Retinal pigment epithelial cell (primary cell): ENCODE data around the gene BEND6.

Experiments
- DNase-seq: peaks from one replicate; pipeline ENCODE4 v3.0.0-alpha.2; 2010; ENCODE audit warnings: low read depth
- H3K4me3 ChIP-seq: 2 replicates; pipeline ENCODE4 v1.5.1; 2011; ENCODE audit warnings: mild to moderate bottlenecking, low read length, control low read depth, moderate library complexity
- CTCF ChIP-seq: conservative IDR thresholded peaks from 2 replicates; pipeline ENCODE4 v1.5.1; 2011; ENCODE audit warnings: low read depth, low read length, control low read depth, inconsistent platforms

Gene BEND6

DNA sequence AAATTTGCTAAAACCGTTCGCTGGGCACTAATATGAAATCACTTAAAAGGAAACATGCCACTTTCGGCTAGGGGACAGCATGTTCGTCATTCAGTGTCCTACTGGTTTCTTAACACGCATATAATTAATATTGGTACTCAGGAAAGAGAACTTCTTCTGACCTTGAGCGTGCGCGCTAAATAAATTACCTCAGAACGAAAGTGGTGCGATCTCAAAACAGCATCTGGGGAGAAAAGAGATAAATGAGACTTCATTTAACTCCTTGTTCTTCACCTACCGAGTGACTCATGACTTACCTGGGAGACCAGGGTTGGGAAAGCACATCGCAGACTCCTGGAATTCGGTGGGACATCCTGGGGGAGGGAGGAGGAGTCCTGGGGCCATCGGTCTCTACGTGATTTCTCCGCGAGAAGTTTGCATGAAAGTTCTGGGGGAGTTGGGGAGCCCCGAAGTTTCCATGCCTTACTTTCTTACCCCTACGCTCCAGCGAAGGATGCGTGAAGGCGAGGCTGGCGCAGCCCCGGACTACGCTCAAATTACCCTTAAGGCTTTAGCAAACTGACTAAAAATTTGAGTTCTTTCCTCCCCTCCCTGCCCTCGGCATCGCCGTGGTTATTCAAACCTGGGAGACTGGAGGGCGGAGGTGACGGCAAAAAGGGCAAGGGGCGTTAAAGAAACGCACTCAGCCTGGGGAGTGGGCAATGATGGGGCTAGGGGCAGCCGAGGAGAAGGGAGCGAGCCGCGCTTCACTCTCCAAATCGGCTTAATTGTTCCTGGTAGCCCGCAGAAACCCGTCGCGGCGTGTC, 1.1 kb upstream of the BEND6 start:
- no peak for DNase-seq
- peak overlapping the region; percentile 66 for H3K4me3 ChIP-seq
- no peak for TF ChIP-seq CTCF

DNA sequence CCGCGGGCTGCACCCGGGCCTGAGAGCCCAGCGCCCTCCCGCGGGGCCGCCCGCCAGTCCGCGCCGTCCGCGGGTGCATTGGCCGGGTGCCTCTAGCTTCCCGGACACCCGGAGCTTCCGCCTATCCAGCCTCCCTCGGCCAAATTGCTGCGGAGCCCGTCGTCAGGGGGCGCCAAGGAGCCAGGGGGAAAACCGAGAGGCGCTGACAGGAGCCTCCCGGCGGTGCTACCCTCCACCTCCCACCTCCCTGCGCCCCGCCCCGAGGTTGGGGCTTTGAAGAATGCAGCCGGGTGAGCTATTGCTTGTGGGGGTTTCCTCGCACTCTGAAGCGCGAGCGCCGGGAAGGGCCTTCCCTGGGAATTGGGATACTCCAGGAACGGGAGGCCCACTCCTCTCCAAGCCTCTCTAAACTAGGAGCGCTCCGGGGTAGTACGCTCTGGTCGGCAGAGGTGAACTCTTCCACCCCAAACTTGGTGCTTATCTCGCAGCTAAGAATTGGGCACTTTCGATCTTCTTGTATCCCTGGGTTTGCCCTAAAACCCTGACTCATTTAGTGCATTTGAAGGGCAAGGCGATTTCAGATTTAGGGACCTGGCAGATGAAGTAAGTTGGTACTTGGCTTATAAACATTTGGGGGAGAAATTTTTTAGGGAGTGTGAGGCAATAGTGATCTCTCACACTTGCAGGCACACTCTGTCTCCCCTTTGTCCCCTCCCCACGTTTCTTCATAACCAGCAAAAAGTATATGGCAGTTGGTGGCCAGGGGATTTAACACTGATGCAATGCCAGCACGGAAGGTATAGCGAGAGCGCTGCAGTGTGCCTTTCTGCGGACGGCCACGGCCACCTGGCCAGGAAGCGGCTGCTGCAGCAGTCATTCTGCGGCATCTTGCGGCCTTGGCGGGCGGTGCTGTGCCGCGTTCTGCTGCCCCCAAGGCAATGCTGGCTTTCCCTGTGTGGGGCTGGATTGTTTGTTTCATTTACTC, 556 bp downstream of the BEND6 start:
- H3K4me3 ChIP-seq: peak overlapping the region; percentile 60
- TF ChIP-seq CTCF: peak; percentile 78
- DNase-seq: peak; percentile 34

GRCh38 chr6:56956491-56956890, 1.6 kb downstream of the BEND6 start:
- H3K4me3 ChIP-seq: no peak overlapping the region
- no peak for TF ChIP-seq CTCF
- DNase-seq: no peak

- TF ChIP-seq CTCF: no peak
- DNase-seq: no peak
Observed at GRCh38 chr6:56957856-56958255, 2.9 kb downstream of the BEND6 start.

DNA sequence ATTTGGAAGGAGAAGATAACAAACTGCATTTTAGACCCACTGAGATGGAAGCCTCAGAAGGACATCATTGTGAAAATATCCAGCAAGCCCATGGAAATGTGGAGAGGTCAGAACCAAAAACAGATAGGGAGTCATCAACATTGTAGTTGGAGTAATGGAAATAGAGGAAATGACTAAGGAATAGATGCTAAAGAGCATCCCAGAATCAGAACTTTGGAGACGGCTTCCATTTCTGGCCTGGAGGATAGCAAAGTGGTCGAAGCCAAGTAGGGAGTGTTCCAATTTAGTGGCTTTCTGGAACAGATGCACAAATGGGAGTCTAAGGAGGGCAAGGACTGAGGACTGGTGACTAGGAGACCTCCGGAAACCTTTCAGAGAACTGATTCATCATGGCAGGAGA, 3.6 kb downstream of the BEND6 start:
- no peak for DNase-seq
- no peak overlapping the region for H3K4me3 ChIP-seq
- no peak for TF ChIP-seq CTCF

More at GRCh38 chr6:56957856-56958255, 2.9 kb downstream of the BEND6 start:
- H3K4me3 ChIP-seq: no peak overlapping the region

DNA sequence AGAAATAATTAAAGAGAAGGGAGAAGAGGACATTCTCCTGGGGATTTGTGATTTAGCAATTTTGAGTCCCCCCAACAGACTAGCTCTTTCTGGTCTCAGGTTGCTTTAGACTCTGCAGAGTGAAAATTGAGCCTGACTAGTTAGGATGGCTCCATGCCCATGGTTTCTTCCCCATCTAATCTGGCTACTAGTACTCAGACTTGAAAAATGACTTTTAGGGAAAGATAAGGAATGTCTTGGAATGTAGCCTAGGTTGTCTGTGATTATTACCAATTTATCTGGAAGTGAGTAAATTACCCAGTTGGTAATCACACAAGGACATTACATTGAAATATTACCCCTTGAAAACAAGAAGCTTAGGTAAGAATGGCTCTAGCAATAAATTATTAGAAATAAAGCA, 4.2 kb downstream of the BEND6 start:
- no peak for TF ChIP-seq CTCF
- no peak overlapping the region for H3K4me3 ChIP-seq
- no peak for DNase-seq
